Stimulated activated CD4-positive, alpha-beta T cell treated with anti-CD3 and anti-CD28 coated beads, Interleukin-4, amount 100 ng/mL, for 1 hour (primary cell): ENCODE results near the gene DUSP6.
"Not testable (repeated sequence)": the region's sequence is repeated elsewhere in the genome, so short reads cannot be mapped to it uniquely, and the experiment has no call there.

Source experiments
- DNase-seq: peaks from one replicate; pipeline ENCODE4 v3.0.0-alpha.2; 2020

DUSP6 gene

GRCh38 chr12:89351489-89352241, 636 bp downstream of the DUSP6 start:
- DNase-seq = peak; percentile 45

GRCh38 chr12:89350630-89351488, 1.4 kb downstream of the DUSP6 start:
- DNase-seq = peak; percentile 21

- DNase-seq = no peak
These were observed 2.1 kb downstream of the DUSP6 start for GRCh38 chr12:89350260-89350629.

- no peak for DNase-seq
These were observed 2.5 kb downstream of the DUSP6 start for GRCh38 chr12:89349814-89350213.

GRCh38 chr12:89348894-89349699, 3.2 kb downstream of the DUSP6 start:
- no peak for DNase-seq

- DNase-seq = no peak
These were observed 4.9 kb downstream of the DUSP6 start for GRCh38 chr12:89347325-89347829.

GRCh38 chr12:89346741-89347324, 5.5 kb downstream of the DUSP6 start:
- no peak for DNase-seq

GRCh38 chr12:89345830-89346740, 6.2 kb downstream of the DUSP6 start:
- DNase-seq = no peak

- no peak for DNase-seq
These were observed 6.9 kb downstream of the DUSP6 start for GRCh38 chr12:89345376-89345775.

- no peak for DNase-seq
These were observed 7.5 kb downstream of the DUSP6 start for GRCh38 chr12:89344862-89345202.

- DNase-seq = no peak
These were observed 8.0 kb downstream of the DUSP6 start for GRCh38 chr12:89344043-89344861.

- no peak for DNase-seq
These were observed 9.2 kb downstream of the DUSP6 start for GRCh38 chr12:89343127-89343526.

- DNase-seq = no peak
These were observed 11.4 kb downstream of the DUSP6 start for GRCh38 chr12:89340861-89341260.

- DNase-seq = no peak
These were observed 12.8 kb downstream of the DUSP6 start for GRCh38 chr12:89339526-89339925.

- DNase-seq = not testable (repeated sequence)
These were observed 15.2 kb downstream of the DUSP6 start for GRCh38 chr12:89337136-89337535.

GRCh38 chr12:89335452-89336244, 16.7 kb downstream of the DUSP6 start:
- DNase-seq = no peak

- no peak for DNase-seq
These were observed 17.6 kb downstream of the DUSP6 start for GRCh38 chr12:89334548-89335169.

- DNase-seq = no peak
These were observed 18.6 kb downstream of the DUSP6 start for GRCh38 chr12:89333564-89334252.
